ENCODE data around the gene LIN9. TPM values are rescaled to one million over a fixed set of nuclear protein-coding genes. Genes with fewer than 3 reads are reported as not detected.

LIN9 gene
- total and polyA plus RNA-seq, 2 donors from 2014 or later: 0.73 to 2.7 TPM

DNA sequence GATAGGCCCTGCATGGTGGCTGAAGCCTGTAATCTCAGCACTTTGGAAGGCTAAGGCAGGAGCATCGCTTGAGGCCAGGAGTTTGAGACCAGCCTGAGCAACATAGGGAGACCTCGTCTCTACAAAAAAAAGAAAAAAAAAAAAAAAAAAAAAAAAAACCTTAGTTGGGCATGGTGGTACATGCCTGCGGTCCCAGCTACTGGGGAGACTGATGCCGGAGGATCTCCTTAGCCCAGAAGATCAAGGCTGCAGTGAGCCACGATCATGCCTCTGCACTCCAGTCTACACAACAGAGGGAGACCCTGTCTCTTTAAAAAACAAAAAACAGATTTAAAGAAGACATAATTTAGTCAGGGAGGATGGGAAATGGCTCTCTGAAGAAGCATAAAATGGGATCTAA lies 3.8 kb downstream of the LIN9 start:
- TF ChIP-seq, protein P1, sequence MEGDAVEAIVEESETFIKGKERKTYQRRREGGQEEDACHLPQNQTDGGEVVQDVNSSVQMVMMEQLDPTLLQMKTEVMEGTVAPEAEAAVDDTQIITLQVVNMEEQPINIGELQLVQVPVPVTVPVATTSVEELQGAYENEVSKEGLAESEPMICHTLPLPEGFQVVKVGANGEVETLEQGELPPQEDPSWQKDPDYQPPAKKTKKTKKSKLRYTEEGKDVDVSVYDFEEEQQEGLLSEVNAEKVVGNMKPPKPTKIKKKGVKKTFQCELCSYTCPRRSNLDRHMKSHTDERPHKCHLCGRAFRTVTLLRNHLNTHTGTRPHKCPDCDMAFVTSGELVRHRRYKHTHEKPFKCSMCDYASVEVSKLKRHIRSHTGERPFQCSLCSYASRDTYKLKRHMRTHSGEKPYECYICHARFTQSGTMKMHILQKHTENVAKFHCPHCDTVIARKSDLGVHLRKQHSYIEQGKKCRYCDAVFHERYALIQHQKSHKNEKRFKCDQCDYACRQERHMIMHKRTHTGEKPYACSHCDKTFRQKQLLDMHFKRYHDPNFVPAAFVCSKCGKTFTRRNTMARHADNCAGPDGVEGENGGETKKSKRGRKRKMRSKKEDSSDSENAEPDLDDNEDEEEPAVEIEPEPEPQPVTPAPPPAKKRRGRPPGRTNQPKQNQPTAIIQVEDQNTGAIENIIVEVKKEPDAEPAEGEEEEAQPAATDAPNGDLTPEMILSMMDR (IDR thresholded peaks at IDR 0.05; ENCODE audit: borderline replicate concordance, extremely low read depth, insufficient read depth): no peak
- Histone ChIP-seq H3K27ac (ENCODE audit: low read depth in 2 of 2, low read length in 2 of 2) (no peak overlapping the region), H3K9me3 (ENCODE audit: control insufficient read depth in 2 of 3, insufficient read depth in 1 of 3, low read length in 3 of 3) (no peaks in the 10 kb centered on the region), H3K9ac (ENCODE audit: low read length in 3 of 3) (no peak overlapping the region), H3K27me3 (ENCODE audit: control insufficient read depth, insufficient read depth, low read length) (no peaks in the 10 kb centered on the region), H3K36me3 (ENCODE audit: control insufficient read depth in 2 of 3, insufficient read depth in 3 of 3, low read length in 3 of 3) (no peaks in the 10 kb centered on the region), H3K4me1 (ENCODE audit: control insufficient read depth in 2 of 3, insufficient read depth in 2 of 3, low read depth in 1 of 3, low read length in 3 of 3) (peaks cover 0 to 3% (median 0%) of the 10 kb centered on the region in 3 donors), H3K4me3 (ENCODE audit: low read length in 3 of 3) (no peak overlapping the region)
- no peak for FAIRE-seq
- intact Hi-C loops (cut with DNase I): no loop called here
- DNase-seq: no peak

DNA sequence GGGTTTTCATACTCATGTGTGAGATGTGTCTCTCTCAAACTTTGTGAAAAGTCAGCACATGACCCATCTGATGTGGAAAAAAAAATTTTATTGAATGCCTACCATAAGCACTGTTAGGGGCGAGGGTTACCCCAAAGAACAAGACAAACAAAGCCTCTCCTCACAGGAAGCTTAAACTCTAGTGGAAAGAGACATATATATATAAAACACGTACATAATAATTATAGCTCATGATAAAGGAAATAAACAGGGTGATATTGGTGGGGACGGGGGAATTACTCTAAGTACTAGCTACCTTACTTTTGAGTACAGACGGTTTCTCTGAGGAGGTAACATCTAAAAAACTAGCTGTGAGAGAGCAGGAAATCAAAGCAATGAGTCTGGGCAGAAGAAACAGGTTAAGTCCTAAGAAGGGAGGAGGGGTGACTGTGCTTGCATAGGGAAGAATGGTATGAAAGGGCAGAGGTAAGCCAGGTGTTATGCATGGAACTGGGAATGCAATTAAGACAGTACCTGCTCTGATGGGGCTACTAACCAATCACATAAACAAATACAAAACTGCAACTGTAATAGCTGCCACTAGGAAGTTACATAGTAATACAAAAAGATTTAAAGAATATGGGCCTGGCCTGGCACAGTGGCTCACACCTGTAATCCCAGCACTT lies 4.5 kb downstream of the LIN9 start:
- DNase-seq: no peak
- Histone ChIP-seq H3K27ac (ENCODE audit: low read depth in 2 of 2, low read length in 2 of 2) (no peak overlapping the region), H3K4me1 (ENCODE audit: control insufficient read depth in 2 of 3, insufficient read depth in 2 of 3, low read depth in 1 of 3, low read length in 3 of 3) (peaks cover 0 to 3% (median 0%) of the 10 kb centered on the region in 3 donors), H3K9me3 (ENCODE audit: control insufficient read depth in 2 of 3, insufficient read depth in 1 of 3, low read length in 3 of 3) (no peaks in the 10 kb centered on the region), H3K4me3 (ENCODE audit: low read length in 3 of 3) (no peak overlapping the region), H3K36me3 (ENCODE audit: control insufficient read depth in 2 of 3, insufficient read depth in 3 of 3, low read length in 3 of 3) (no peaks in the 10 kb centered on the region), H3K9ac (ENCODE audit: low read length in 3 of 3) (no peak overlapping the region), H3K27me3 (ENCODE audit: control insufficient read depth, insufficient read depth, low read length) (no peaks in the 10 kb centered on the region)
- no peak for FAIRE-seq
- TF ChIP-seq, protein P1 (IDR thresholded peaks at IDR 0.05; ENCODE audit: borderline replicate concordance, extremely low read depth, insufficient read depth): no peak
- intact Hi-C loops (cut with DNase I): no loop called here

DNA sequence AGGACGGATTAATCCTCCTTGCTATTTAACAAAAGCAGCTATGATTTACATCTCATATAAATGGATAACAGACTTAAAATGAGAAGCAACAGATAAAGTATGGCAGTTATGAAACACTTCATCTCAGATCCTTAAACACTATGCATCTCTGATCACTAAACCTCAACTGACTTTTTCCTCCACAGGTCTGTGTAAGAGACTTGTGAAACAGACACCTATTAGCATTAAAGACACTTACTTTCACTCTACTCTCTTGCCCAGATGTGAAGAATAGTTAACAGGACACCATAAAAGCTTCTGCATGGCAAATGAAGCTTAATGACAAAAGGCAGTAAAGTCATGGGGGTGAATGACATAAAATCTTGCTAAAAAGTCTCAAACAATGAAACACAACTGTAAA lies 6.2 kb downstream of the LIN9 start:
- intact Hi-C loops (cut with DNase I): no loop called here
- no peak for DNase-seq
- TF ChIP-seq, protein P1 (IDR thresholded peaks at IDR 0.05; ENCODE audit: borderline replicate concordance, extremely low read depth, insufficient read depth): no peak
- no peaks in the 10 kb centered on the region for H3K4me1 ChIP-seq (ENCODE audit: control insufficient read depth in 2 of 3, insufficient read depth in 2 of 3, low read depth in 1 of 3, low read length in 3 of 3)
- H3K27ac ChIP-seq (ENCODE audit: low read depth in 2 of 2, low read length in 2 of 2): no peak overlapping the region
- no peak for FAIRE-seq
- no peak overlapping the region for H3K9ac ChIP-seq (ENCODE audit: low read length in 3 of 3)
- H3K9me3 ChIP-seq (ENCODE audit: control insufficient read depth in 2 of 3, insufficient read depth in 1 of 3, low read length in 3 of 3): no peaks in the 10 kb centered on the region
- H3K36me3 ChIP-seq (ENCODE audit: control insufficient read depth in 2 of 3, insufficient read depth in 3 of 3, low read length in 3 of 3): no peaks in the 10 kb centered on the region
- no peak overlapping the region for H3K4me3 ChIP-seq (ENCODE audit: low read length in 3 of 3)
- no peaks in the 10 kb centered on the region for H3K27me3 ChIP-seq (ENCODE audit: control insufficient read depth, insufficient read depth, low read length)

DNA sequence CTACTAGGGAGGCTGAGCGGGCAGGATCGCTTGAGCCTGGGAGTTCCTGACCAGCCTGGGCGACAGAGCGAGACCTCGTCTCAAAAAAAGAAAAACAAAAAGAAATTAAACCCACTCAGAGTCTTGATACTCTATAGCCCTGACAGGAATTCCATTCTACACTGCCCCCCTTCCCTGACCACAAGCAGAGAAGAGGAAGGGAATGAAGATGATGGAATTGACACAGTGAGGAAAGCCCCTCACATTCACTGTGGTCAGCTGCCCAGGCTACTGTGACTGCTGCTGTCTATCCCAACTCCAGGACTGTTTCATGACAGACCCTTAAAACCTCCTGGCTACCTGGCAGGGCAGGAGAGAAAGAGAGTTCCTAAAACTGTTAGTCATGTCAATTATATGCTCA lies 12.1 kb downstream of the LIN9 start:
- TF ChIP-seq, protein P1 (IDR thresholded peaks at IDR 0.05; ENCODE audit: borderline replicate concordance, extremely low read depth, insufficient read depth): no peak
- Histone ChIP-seq H3K9ac (ENCODE audit: low read length in 3 of 3) (no peak overlapping the region), H3K9me3 (ENCODE audit: control insufficient read depth in 2 of 3, insufficient read depth in 1 of 3, low read length in 3 of 3) (no peaks in the 10 kb centered on the region), H3K4me1 (ENCODE audit: control insufficient read depth in 2 of 3, insufficient read depth in 2 of 3, low read depth in 1 of 3, low read length in 3 of 3) (no peaks in the 10 kb centered on the region), H3K27me3 (ENCODE audit: control insufficient read depth, insufficient read depth, low read length) (no peaks in the 10 kb centered on the region), H3K36me3 (ENCODE audit: control insufficient read depth in 2 of 3, insufficient read depth in 3 of 3, low read length in 3 of 3) (no peaks in the 10 kb centered on the region), H3K27ac (ENCODE audit: low read depth in 2 of 2, low read length in 2 of 2) (no peak overlapping the region), H3K4me3 (ENCODE audit: low read length in 3 of 3) (no peak overlapping the region)
- intact Hi-C loops (cut with DNase I): no loop called here
- DNase-seq: peak in 1 of 5 donors; percentile 12
- FAIRE-seq: no peak
